Measurements from ENCODE around the gene SPACA9. TPM values are rescaled to one million over a fixed set of nuclear protein-coding genes. Genes with fewer than 3 reads are reported as not detected.

Gene SPACA9
- total RNA-seq, 1 experiment from 2014 or later = 0.80 TPM

GRCh38 chr9:132854832-132855231 lies 23.9 kb upstream of the SPACA9 start:
- no peak for DNase-seq
- Histone ChIP-seq H3K27me3 (ENCODE audit: control insufficient read depth, insufficient read depth, low read length) (no peaks in the 10 kb centered on the region), H3K4me3 (ENCODE audit: insufficient read depth, low read depth, low read length) (no peak overlapping the region), H3K36me3 (replicated peaks; ENCODE audit: control insufficient read depth, insufficient read depth, low read length) (no peaks in the 10 kb centered on the region)

- no peak overlapping the region for H3K4me3 ChIP-seq (ENCODE audit: insufficient read depth, low read depth, low read length)
- H3K27me3 ChIP-seq (ENCODE audit: control insufficient read depth, insufficient read depth, low read length) = no peaks in the 10 kb centered on the region
- no peaks in the 10 kb centered on the region for H3K36me3 ChIP-seq (replicated peaks; ENCODE audit: control insufficient read depth, insufficient read depth, low read length)
- DNase-seq = peak; percentile 54
These were observed 22.8 kb upstream of the SPACA9 start for GRCh38 chr9:132855904-132856303.

GRCh38 chr9:132857031-132857430 lies 21.7 kb upstream of the SPACA9 start:
- DNase-seq = peak; percentile 60
- H3K36me3 ChIP-seq (replicated peaks; ENCODE audit: control insufficient read depth, insufficient read depth, low read length) = no peaks in the 10 kb centered on the region

GRCh38 chr9:132857616-132858342 lies 20.9 kb upstream of the SPACA9 start:
- H3K36me3 ChIP-seq (replicated peaks; ENCODE audit: control insufficient read depth, insufficient read depth, low read length) = no peaks in the 10 kb centered on the region
- H3K27me3 ChIP-seq (ENCODE audit: control insufficient read depth, insufficient read depth, low read length) = no peaks in the 10 kb centered on the region
- peak; percentile 79 for DNase-seq
- no peak overlapping the region for H3K4me3 ChIP-seq (ENCODE audit: insufficient read depth, low read depth, low read length)

More at GRCh38 chr9:132857031-132857430, 21.7 kb upstream of the SPACA9 start:
- no peaks in the 10 kb centered on the region for H3K27me3 ChIP-seq (ENCODE audit: control insufficient read depth, insufficient read depth, low read length)
- H3K4me3 ChIP-seq (ENCODE audit: insufficient read depth, low read depth, low read length) = no peak overlapping the region

GRCh38 chr9:132858751-132859150 lies 19.9 kb upstream of the SPACA9 start:
- Histone ChIP-seq H3K4me3 (ENCODE audit: insufficient read depth, low read depth, low read length) (no peak overlapping the region), H3K27me3 (ENCODE audit: control insufficient read depth, insufficient read depth, low read length) (no peaks in the 10 kb centered on the region), H3K36me3 (replicated peaks; ENCODE audit: control insufficient read depth, insufficient read depth, low read length) (no peaks in the 10 kb centered on the region)
- no peak for DNase-seq

GRCh38 chr9:132861666-132862065 lies 17.0 kb upstream of the SPACA9 start:
- Histone ChIP-seq H3K27me3 (ENCODE audit: control insufficient read depth, insufficient read depth, low read length) (no peaks in the 10 kb centered on the region), H3K36me3 (replicated peaks; ENCODE audit: control insufficient read depth, insufficient read depth, low read length) (no peaks in the 10 kb centered on the region)
- DNase-seq = no peak

GRCh38 chr9:132862533-132862932 lies 16.2 kb upstream of the SPACA9 start:
- no peak for DNase-seq
- Histone ChIP-seq H3K27me3 (ENCODE audit: control insufficient read depth, insufficient read depth, low read length) (no peaks in the 10 kb centered on the region), H3K36me3 (replicated peaks; ENCODE audit: control insufficient read depth, insufficient read depth, low read length) (no peaks in the 10 kb centered on the region), H3K4me3 (ENCODE audit: insufficient read depth, low read depth, low read length) (no peak overlapping the region)

More at GRCh38 chr9:132861666-132862065, 17.0 kb upstream of the SPACA9 start:
- H3K4me3 ChIP-seq (ENCODE audit: insufficient read depth, low read depth, low read length) = no peak overlapping the region

GRCh38 chr9:132863096-132863495 lies 15.6 kb upstream of the SPACA9 start:
- Histone ChIP-seq H3K36me3 (replicated peaks; ENCODE audit: control insufficient read depth, insufficient read depth, low read length) (no peaks in the 10 kb centered on the region), H3K27me3 (ENCODE audit: control insufficient read depth, insufficient read depth, low read length) (no peaks in the 10 kb centered on the region), H3K4me3 (ENCODE audit: insufficient read depth, low read depth, low read length) (no peak overlapping the region)
- no peak for DNase-seq

- no peak overlapping the region for H3K4me3 ChIP-seq (ENCODE audit: insufficient read depth, low read depth, low read length)
- no peaks in the 10 kb centered on the region for H3K36me3 ChIP-seq (replicated peaks; ENCODE audit: control insufficient read depth, insufficient read depth, low read length)
- H3K27me3 ChIP-seq (ENCODE audit: control insufficient read depth, insufficient read depth, low read length) = no peaks in the 10 kb centered on the region
- DNase-seq = no peak
These were observed 14.4 kb upstream of the SPACA9 start for GRCh38 chr9:132864277-132864676.

- Histone ChIP-seq H3K36me3 (replicated peaks; ENCODE audit: control insufficient read depth, insufficient read depth, low read length) (no peaks in the 10 kb centered on the region), H3K27me3 (ENCODE audit: control insufficient read depth, insufficient read depth, low read length) (no peaks in the 10 kb centered on the region), H3K4me3 (ENCODE audit: insufficient read depth, low read depth, low read length) (no peak overlapping the region)
- DNase-seq = peak; percentile 51
These were observed 14.0 kb upstream of the SPACA9 start for GRCh38 chr9:132864691-132865090.

- no peak for DNase-seq
- no peaks in the 10 kb centered on the region for H3K27me3 ChIP-seq (ENCODE audit: control insufficient read depth, insufficient read depth, low read length)
- no peak overlapping the region for H3K4me3 ChIP-seq (ENCODE audit: insufficient read depth, low read depth, low read length)
- no peaks in the 10 kb centered on the region for H3K36me3 ChIP-seq (replicated peaks; ENCODE audit: control insufficient read depth, insufficient read depth, low read length)
These were observed 11.8 kb upstream of the SPACA9 start for GRCh38 chr9:132866898-132867297.

GRCh38 chr9:132869266-132869665 lies 9.4 kb upstream of the SPACA9 start:
- no peak for DNase-seq

GRCh38 chr9:132873403-132873802 lies 5.3 kb upstream of the SPACA9 start:
- DNase-seq = no peak
- peaks cover 19% of the 10 kb centered on the region for H3K27me3 ChIP-seq (ENCODE audit: control insufficient read depth, insufficient read depth, low read length)
- no peaks in the 10 kb centered on the region for H3K36me3 ChIP-seq (replicated peaks; ENCODE audit: control insufficient read depth, insufficient read depth, low read length)
- no peak overlapping the region for H3K4me3 ChIP-seq (ENCODE audit: insufficient read depth, low read depth, low read length)

More at GRCh38 chr9:132869266-132869665, 9.4 kb upstream of the SPACA9 start:
- Histone ChIP-seq H3K27me3 (ENCODE audit: control insufficient read depth, insufficient read depth, low read length) (no peaks in the 10 kb centered on the region), H3K36me3 (replicated peaks; ENCODE audit: control insufficient read depth, insufficient read depth, low read length) (no peaks in the 10 kb centered on the region), H3K4me3 (ENCODE audit: insufficient read depth, low read depth, low read length) (no peak overlapping the region)

- H3K27me3 ChIP-seq (ENCODE audit: control insufficient read depth, insufficient read depth, low read length) = peaks cover 26% of the 10 kb centered on the region
- DNase-seq = no peak
- H3K36me3 ChIP-seq (replicated peaks; ENCODE audit: control insufficient read depth, insufficient read depth, low read length) = no peaks in the 10 kb centered on the region
- no peak overlapping the region for H3K4me3 ChIP-seq (ENCODE audit: insufficient read depth, low read depth, low read length)
These were observed 3.5 kb upstream of the SPACA9 start for GRCh38 chr9:132875159-132875558.

- Histone ChIP-seq H3K4me3 (ENCODE audit: insufficient read depth, low read depth, low read length) (no peak overlapping the region), H3K27me3 (ENCODE audit: control insufficient read depth, insufficient read depth, low read length) (peaks cover 26% of the 10 kb centered on the region), H3K36me3 (replicated peaks; ENCODE audit: control insufficient read depth, insufficient read depth, low read length) (no peaks in the 10 kb centered on the region)
- no peak for DNase-seq
These were observed 1.8 kb upstream of the SPACA9 start for GRCh38 chr9:132876849-132877248.

Measured in H7 (cell line).